Lung (tissue), 12 donors: ENCODE data around the gene HDLBP. TPM values are rescaled to one million over a fixed set of nuclear protein-coding genes. Genes with fewer than 3 reads are reported as not detected.

Source experiments
- ATAC-seq: fragments of 200-7000 bp; cut with Tn5 transposase; one replicate; pipeline ENCODE4 v1.9.1; 2020; ENCODE audit warnings: moderate number of reproducible peaks; ENCODE audit not compliant: insufficient read depth, low FRiP score
- DNase-seq, 3 donors: peaks; one replicate each; pipeline ENCODE4 v3.0.0-alpha.2; 2013 to 2017
- H3K27ac ChIP-seq, 2 donors: one replicate each; pipeline ENCODE4 v1.5.1; 2013; ENCODE audit warnings: mild to moderate bottlenecking in 2 of 2, moderate library complexity in 2 of 2, control low read depth in 1 of 2, inconsistent platforms in 1 of 2, low read depth in 1 of 2, low read length in 1 of 2
- H3K27me3 ChIP-seq, 3 donors: one replicate each; pipeline ENCODE4 v1.5.1; 2013; ENCODE audit warnings: low read length in 2 of 3; ENCODE audit not compliant: control insufficient read depth in 3 of 3, insufficient read depth in 3 of 3
- H3K36me3 ChIP-seq, 4 donors: one replicate each; pipeline ENCODE4 v1.5.1; 2013; ENCODE audit warnings: low read length in 4 of 4, mild to moderate bottlenecking in 1 of 4, moderate library complexity in 1 of 4; ENCODE audit not compliant: control insufficient read depth in 4 of 4, insufficient read depth in 4 of 4
- H3K4me1 ChIP-seq, 5 donors: one replicate each; pipeline ENCODE4 v1.5.1; 2013; ENCODE audit warnings: low read length in 5 of 5, mild to moderate bottlenecking in 2 of 5, moderate library complexity in 1 of 5; ENCODE audit not compliant: control insufficient read depth in 5 of 5, insufficient read depth in 5 of 5
- H3K4me3 ChIP-seq: one replicate; pipeline ENCODE4 v1.5.1; 2013; ENCODE audit warnings: mild to moderate bottlenecking, control low read depth, moderate library complexity
- H3K9ac ChIP-seq, 2 donors: one replicate each; pipeline ENCODE4 v1.5.1; 2013; ENCODE audit warnings: low read length in 2 of 2, control low read depth in 1 of 2; ENCODE audit not compliant: insufficient read depth in 1 of 2
- H3K9me3 ChIP-seq, 4 donors: one replicate each; pipeline ENCODE4 v1.5.1; 2013; ENCODE audit warnings: low read length in 3 of 4, mild to moderate bottlenecking in 1 of 4, moderate library complexity in 1 of 4; ENCODE audit not compliant: control insufficient read depth in 4 of 4, insufficient read depth in 3 of 4
- WGBS, 2 donors: extraction: QIAGEN DNeasy Blood & Tissue Kit; methylation state at CpG; one replicate each; pipeline ENCODE4 v1.1.7; 2013; 5-methylcytosine and 5-hydroxymethylcytosine counted together
- polyA plus RNA-seq, 2 donors: library from polyadenylated mRNA; stranded (reverse); fragments of 200-250 nt; gene quantifications; one replicate each; pipeline ENCODE4 v1.2.1, GENCODE V29; 2013
- total RNA-seq, 2 donors: library from RNA; depleted of rRNA in 1 of 2; stranded (reverse); fragments of >200 nt in 1 of 2; gene quantifications; one replicate each; pipeline ENCODE4 v1.2.1, GENCODE V29; 2014 to 2021
- TF ChIP-seq, protein P1 (sequence below): IDR thresholded peaks from 2 replicates; pipeline ENCODE4 v1.5.1; 2012; ENCODE audit warnings: mild to moderate bottlenecking; ENCODE audit errors: control extremely low read depth, extremely low read depth
- donor health status: control.
- donor health status: control.
- donor health status: Bipolar disorder and iron deficiency.
- donor health status: healthy.
- donor health status: DM: yes; HTN: yes; CAD: no.

HDLBP gene
- total and polyA plus RNA-seq, 4 donors: 165 to 595 (median 316) TPM

DNA sequence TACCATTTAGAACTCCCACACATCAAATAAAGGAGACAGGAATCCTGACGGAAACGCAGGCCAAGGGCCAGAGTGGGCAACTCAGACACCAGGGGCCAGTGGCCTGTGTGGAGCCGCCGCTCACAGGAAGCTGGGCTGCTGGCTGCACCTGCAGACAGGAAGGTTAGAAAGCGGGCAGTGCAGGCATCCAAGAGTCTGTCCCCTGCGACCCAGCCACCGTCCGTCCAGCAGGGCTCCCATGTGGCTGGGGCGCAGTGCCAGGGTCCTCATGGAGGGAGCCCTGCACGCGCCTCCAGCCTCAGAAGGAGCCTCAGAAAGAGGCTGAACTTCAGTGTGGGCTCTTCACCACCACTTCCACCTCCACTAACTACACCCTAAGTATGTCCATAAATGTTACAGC, 129.5 kb downstream of the HDLBP start:
- peaks cover 0 to 7% (median 0%) of the 10 kb centered on the region in 5 donors for H3K4me1 ChIP-seq
- H3K9me3 ChIP-seq: no peaks in the 10 kb centered on the region
- WGBS, 2 donors: 73 to 76% methylated on average over 8 to 11 of the region's 11 CpGs
- H3K36me3 ChIP-seq: peaks cover 0 to 12% (median 2%) of the 10 kb centered on the region in 4 donors
- TF ChIP-seq, protein P1, sequence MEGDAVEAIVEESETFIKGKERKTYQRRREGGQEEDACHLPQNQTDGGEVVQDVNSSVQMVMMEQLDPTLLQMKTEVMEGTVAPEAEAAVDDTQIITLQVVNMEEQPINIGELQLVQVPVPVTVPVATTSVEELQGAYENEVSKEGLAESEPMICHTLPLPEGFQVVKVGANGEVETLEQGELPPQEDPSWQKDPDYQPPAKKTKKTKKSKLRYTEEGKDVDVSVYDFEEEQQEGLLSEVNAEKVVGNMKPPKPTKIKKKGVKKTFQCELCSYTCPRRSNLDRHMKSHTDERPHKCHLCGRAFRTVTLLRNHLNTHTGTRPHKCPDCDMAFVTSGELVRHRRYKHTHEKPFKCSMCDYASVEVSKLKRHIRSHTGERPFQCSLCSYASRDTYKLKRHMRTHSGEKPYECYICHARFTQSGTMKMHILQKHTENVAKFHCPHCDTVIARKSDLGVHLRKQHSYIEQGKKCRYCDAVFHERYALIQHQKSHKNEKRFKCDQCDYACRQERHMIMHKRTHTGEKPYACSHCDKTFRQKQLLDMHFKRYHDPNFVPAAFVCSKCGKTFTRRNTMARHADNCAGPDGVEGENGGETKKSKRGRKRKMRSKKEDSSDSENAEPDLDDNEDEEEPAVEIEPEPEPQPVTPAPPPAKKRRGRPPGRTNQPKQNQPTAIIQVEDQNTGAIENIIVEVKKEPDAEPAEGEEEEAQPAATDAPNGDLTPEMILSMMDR: no peak
- no peak for DNase-seq
- no peaks in the 10 kb centered on the region for H3K27me3 ChIP-seq
- H3K9ac ChIP-seq: no peak overlapping the region
- no peak for ATAC-seq
- H3K4me3 ChIP-seq: no peak overlapping the region
- H3K27ac ChIP-seq: no peak overlapping the region

DNA sequence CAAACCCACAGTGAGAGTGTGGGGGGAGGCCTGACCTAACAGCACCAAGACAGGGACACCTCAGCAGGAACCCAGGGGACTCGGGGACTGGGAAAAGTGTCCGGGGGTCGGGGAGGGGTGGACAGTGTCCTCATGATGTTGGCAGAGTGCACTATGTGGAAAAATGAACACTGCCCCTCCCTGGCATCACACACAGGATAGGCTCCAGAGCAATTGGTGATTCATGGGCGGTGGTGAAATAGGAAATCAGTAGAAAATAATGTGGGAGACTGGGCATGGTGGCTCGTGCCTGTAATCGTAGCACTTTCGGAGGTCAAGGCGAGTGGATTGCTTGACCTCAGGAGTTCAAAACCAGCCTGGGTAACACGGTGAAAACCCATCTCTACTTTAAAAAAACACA, 130.6 kb downstream of the HDLBP start:
- DNase-seq (no peak), ATAC-seq (no peak)
- H3K4me3 ChIP-seq: no peak overlapping the region
- no peaks in the 10 kb centered on the region for H3K27me3 ChIP-seq
- peaks cover 0 to 16% (median 3%) of the 10 kb centered on the region in 4 donors for H3K36me3 ChIP-seq
- H3K9me3 ChIP-seq: no peaks in the 10 kb centered on the region
- no peak overlapping the region for H3K27ac ChIP-seq
- no peak overlapping the region for H3K9ac ChIP-seq
- 75 to 77% methylated on average over 9 of the region's 9 CpGs for WGBS, 2 donors
- peaks cover 0 to 7% (median 0%) of the 10 kb centered on the region in 5 donors for H3K4me1 ChIP-seq
- TF ChIP-seq, protein P1: no peak

DNA sequence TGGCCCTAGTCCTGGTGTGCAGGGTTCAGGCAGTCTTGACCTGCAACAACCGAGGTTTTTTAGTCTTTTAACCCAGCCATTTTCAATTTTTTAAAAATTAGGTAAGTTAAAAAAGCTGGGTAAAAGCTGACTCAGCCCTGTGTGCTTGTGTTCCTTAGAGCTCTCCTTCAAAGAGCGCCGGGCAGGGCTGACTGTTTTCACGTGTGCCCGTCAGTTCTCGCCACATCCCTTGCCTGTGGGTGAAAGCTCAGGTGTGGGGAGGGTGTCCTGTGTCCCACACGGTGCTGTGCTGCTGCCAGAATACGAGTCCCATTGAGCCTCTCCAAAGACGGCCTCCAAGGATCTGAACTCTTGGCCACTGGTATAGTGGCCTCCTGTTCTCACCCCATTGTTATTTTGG, 132.3 kb downstream of the HDLBP start:
- H3K4me1 ChIP-seq: peaks cover 0 to 4% (median 0%) of the 10 kb centered on the region in 5 donors
- peaks cover 0 to 18% (median 8%) of the 10 kb centered on the region in 4 donors for H3K36me3 ChIP-seq
- no peak overlapping the region for H3K9ac ChIP-seq
- no peak for DNase-seq
- whole genome bisulfite sequencing, 2 donors: 93 to 94% methylated on average over 9 of the region's 9 CpGs
- no peak overlapping the region for H3K27ac ChIP-seq
- TF ChIP-seq, protein P1: no peak
- H3K27me3 ChIP-seq: no peaks in the 10 kb centered on the region
- no peak overlapping the region for H3K4me3 ChIP-seq
- ATAC-seq: no peak
- no peaks in the 10 kb centered on the region for H3K9me3 ChIP-seq

DNA sequence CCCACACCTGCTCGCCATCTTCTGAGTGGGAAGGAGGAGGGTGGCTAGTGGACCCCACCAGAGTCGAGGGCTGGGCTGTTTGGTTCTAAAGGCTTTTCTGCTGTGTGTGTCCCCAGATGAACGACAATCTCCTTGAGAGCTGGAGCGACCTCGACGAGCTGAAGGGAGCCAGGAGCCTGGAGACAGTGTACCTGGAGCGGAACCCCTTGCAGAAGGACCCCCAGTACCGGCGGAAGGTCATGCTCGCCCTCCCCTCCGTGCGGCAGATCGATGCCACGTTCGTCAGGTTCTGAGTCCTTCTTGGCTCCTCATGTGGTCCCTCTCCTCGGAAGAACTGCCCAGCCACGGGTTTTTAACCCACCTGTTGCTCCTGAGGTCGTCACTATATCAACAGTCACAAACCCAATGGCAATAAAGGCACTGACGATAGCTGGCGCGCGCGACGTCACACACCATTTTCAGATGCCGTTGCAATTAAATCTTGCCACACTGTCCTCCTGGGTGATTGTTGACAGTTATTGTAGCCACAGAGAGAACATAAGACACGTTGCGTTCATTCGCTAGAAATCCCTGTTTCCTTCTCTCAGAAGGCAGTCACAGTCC, 132.8 kb downstream of the HDLBP start:
- DNase-seq (no peak), ATAC-seq (no peak)
- Histone ChIP-seq H3K27ac (no peak overlapping the region), H3K4me3 (no peak overlapping the region), H3K36me3 (peaks cover 0 to 22% (median 11%) of the 10 kb centered on the region in 4 donors), H3K27me3 (no peaks in the 10 kb centered on the region), H3K4me1 (peaks cover 0 to 2% (median 0%) of the 10 kb centered on the region in 5 donors), H3K9me3 (no peaks in the 10 kb centered on the region), H3K9ac (no peak overlapping the region)
- 92 to 93% methylated on average over 28 of the region's 28 CpGs for WGBS, 2 donors
- TF ChIP-seq, protein P1: no peak
